Measurements from ENCODE around the gene PRKN.
A peak's percentile ranks its signal among the peaks of the same experiment; 100 is the strongest.

PRKN gene

DNA sequence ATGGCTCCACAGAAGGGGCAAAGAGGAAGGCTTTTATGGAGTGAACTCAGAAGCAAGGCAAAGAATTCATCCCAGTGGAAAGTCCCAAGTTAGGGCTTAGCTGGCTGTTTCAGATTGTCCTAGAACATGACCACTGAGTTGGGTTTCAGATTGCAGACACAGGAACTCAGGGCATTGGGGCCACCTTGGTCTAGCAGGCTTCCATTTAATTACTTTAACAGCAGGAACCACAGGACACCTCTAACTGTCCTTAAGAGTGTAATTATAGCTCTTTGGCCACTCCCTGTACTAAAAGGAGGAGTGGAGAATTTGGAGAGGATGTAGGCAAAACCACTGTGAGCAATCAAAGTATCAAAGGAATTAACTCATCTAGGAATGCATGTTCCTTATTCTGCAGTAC, 1303.1 kb downstream of the PRKN start:
- no peak overlapping the region for H2AFZ ChIP-seq (ENCODE audit: low read depth)
- H3K79me2 ChIP-seq (ENCODE audit: insufficient read depth, low read depth): no peaks in the 10 kb centered on the region
- H4K20me1 ChIP-seq (ENCODE audit: insufficient read depth): no peaks in the 10 kb centered on the region
- TF ChIP-seq, protein P1, sequence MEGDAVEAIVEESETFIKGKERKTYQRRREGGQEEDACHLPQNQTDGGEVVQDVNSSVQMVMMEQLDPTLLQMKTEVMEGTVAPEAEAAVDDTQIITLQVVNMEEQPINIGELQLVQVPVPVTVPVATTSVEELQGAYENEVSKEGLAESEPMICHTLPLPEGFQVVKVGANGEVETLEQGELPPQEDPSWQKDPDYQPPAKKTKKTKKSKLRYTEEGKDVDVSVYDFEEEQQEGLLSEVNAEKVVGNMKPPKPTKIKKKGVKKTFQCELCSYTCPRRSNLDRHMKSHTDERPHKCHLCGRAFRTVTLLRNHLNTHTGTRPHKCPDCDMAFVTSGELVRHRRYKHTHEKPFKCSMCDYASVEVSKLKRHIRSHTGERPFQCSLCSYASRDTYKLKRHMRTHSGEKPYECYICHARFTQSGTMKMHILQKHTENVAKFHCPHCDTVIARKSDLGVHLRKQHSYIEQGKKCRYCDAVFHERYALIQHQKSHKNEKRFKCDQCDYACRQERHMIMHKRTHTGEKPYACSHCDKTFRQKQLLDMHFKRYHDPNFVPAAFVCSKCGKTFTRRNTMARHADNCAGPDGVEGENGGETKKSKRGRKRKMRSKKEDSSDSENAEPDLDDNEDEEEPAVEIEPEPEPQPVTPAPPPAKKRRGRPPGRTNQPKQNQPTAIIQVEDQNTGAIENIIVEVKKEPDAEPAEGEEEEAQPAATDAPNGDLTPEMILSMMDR (conservative IDR thresholded peaks at IDR 0.05; ENCODE audit: low read depth, low read length): no peak
- H3K9ac ChIP-seq: no peak overlapping the region
- H3K27me3 ChIP-seq (ENCODE audit: insufficient read depth, low read depth): no peaks in the 10 kb centered on the region
- no peak overlapping the region for H3K27ac ChIP-seq
- no peaks in the 10 kb centered on the region for H3K36me3 ChIP-seq (ENCODE audit: insufficient read depth)
- no peak overlapping the region for H3K4me2 ChIP-seq
- peaks cover 4% of the 10 kb centered on the region for H3K4me1 ChIP-seq (ENCODE audit: low read depth, poor library complexity, severe bottlenecking)
- H3K4me3 ChIP-seq (IDR thresholded peaks at IDR 0.05; ENCODE audit: insufficient read depth, low read depth, low read length): no peak overlapping the region

DNA sequence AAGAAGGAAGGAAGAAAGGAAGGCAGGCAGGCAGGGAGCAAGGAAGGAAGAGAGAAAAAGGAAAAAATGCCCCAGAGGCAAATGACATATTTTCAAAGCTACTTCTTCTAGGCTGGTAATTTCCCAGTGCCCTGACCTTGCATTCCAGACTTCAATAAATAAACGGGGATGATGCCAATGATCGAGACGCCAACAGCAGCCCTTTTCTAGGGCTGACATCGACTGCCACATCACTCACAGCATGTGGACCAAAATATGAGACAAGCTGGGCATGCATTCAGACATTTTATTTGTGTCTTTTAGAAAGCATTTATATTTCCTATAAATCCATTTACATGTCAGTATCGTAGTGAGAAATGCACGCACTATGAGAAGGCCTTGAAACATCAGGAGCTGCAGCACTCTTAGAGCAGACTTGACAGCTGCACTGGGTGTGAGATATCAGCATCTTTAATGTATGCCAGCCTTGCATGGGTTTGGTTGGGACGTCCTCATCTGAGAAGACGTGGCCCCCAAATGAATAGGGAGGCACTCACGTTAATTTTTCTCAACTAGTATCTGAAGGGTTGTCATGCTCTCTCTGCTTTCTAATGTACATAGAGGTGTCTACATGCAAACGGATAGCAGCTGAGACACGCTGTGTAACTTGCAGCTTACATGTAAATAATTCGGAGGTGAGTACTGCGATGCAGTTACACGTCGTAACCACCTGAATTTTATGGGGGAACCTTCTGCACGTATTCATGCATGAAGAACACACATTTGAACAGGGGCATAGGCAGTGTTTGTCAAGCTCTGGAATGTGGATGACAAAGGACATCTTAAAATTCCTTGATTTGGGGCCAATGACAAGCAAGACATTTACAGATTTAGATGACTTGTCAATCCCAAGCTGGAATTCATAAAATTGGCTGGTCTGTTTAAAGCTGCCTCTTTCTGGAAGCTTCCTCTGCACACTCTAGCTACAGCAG, 1304.6 kb downstream of the PRKN start:
- Histone ChIP-seq H3K36me3 (ENCODE audit: insufficient read depth) (no peaks in the 10 kb centered on the region), H3K9ac (no peak overlapping the region), H3K27ac (no peak overlapping the region), H3K4me2 (no peak overlapping the region), H2AFZ (ENCODE audit: low read depth) (no peak overlapping the region), H3K4me3 (IDR thresholded peaks at IDR 0.05; ENCODE audit: insufficient read depth, low read depth, low read length) (no peak overlapping the region), H3K27me3 (ENCODE audit: insufficient read depth, low read depth) (no peaks in the 10 kb centered on the region), H4K20me1 (ENCODE audit: insufficient read depth) (no peaks in the 10 kb centered on the region), H3K79me2 (ENCODE audit: insufficient read depth, low read depth) (no peaks in the 10 kb centered on the region), H3K4me1 (ENCODE audit: low read depth, poor library complexity, severe bottlenecking) (peaks cover 4% of the 10 kb centered on the region)
- TF ChIP-seq, protein P1 (conservative IDR thresholded peaks at IDR 0.05; ENCODE audit: low read depth, low read length): no peak

DNA sequence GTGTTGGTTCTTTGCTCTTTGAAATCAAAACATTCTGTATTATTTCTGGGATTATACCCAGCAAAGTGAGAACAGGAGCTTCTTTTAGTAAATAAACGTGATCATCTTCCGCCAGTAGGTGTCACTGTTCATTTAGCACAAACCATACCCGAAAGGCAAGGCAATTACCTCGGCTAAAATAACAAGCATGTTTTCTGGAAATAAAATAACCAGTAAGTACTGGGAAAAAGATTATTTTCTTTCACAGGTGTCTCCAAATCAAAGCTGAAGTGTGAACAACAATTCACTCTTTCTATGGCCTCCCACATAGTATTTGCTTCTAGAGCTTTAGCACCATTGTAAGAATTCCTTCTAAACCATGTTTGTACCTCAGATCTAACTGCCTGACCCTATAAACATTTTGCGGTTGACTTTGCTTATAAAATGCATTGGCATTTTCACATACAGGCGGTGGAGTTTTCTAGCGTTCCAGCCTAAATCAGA, 1309.1 kb downstream of the PRKN start:
- Histone ChIP-seq H3K27me3 (ENCODE audit: insufficient read depth, low read depth) (no peaks in the 10 kb centered on the region), H3K27ac (no peak overlapping the region), H3K79me2 (ENCODE audit: insufficient read depth, low read depth) (no peaks in the 10 kb centered on the region), H3K4me1 (ENCODE audit: low read depth, poor library complexity, severe bottlenecking) (no peaks in the 10 kb centered on the region), H4K20me1 (ENCODE audit: insufficient read depth) (no peaks in the 10 kb centered on the region), H3K4me3 (IDR thresholded peaks at IDR 0.05; ENCODE audit: insufficient read depth, low read depth, low read length) (no peak overlapping the region), H3K4me2 (no peak overlapping the region), H3K36me3 (ENCODE audit: insufficient read depth) (no peaks in the 10 kb centered on the region), H3K9ac (no peak overlapping the region), H2AFZ (ENCODE audit: low read depth) (no peak overlapping the region)
- TF ChIP-seq, protein P1 (conservative IDR thresholded peaks at IDR 0.05; ENCODE audit: low read depth, low read length): peak; percentile 84

DNA sequence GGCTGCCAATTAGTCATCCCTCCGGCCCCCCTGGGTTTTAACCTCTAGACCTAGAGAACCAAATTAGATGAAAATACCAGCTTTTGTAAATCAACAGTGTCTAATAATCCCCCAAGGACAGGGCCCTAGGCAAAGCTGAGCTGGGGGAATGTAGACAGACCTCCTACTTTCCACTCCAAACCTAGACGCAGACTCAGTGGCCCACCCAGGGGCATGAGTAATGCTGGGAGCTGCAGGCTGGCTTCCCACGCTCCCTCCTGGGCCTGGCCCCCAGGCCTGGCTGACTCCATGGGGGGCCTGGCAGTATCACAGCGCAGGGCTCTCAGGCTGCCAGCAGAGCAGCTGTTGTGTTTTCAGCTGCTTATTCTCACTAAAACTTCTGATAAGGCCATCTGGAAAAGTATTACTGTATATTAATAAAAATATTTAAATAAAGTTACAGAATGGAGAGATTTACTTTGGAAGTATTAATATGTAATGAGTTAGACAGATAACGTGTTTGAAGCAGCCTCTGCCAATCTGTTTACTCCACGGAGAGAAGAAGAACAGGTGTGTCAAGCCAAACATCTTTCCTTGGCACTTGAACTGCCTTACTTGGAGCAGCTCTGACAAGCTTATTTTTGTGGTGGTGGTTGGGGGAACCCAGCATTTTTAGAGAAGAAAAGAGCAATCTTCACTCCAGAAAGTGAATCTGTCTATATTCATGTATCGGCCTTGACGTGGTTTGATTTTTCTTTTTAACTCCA, 1309.7 kb downstream of the PRKN start:
- Histone ChIP-seq H3K79me2 (ENCODE audit: insufficient read depth, low read depth) (no peaks in the 10 kb centered on the region), H3K27ac (no peak overlapping the region), H3K27me3 (ENCODE audit: insufficient read depth, low read depth) (no peaks in the 10 kb centered on the region), H3K4me1 (ENCODE audit: low read depth, poor library complexity, severe bottlenecking) (no peaks in the 10 kb centered on the region), H3K9ac (no peak overlapping the region), H3K4me2 (no peak overlapping the region), H4K20me1 (ENCODE audit: insufficient read depth) (no peaks in the 10 kb centered on the region), H2AFZ (ENCODE audit: low read depth) (no peak overlapping the region), H3K4me3 (IDR thresholded peaks at IDR 0.05; ENCODE audit: insufficient read depth, low read depth, low read length) (no peak overlapping the region), H3K36me3 (ENCODE audit: insufficient read depth) (no peaks in the 10 kb centered on the region)
- TF ChIP-seq, protein P1 (conservative IDR thresholded peaks at IDR 0.05; ENCODE audit: low read depth, low read length): no peak
